ENCODE results near the gene MELTF. TPM values are rescaled to one million over a fixed set of nuclear protein-coding genes. Genes with fewer than 3 reads are reported as not detected.
A peak's percentile ranks its signal among the peaks of the same experiment; 100 is the strongest.

The MELTF gene
- total RNA-seq, 1 experiment from 2014 or later, result 7.3 TPM

DNA sequence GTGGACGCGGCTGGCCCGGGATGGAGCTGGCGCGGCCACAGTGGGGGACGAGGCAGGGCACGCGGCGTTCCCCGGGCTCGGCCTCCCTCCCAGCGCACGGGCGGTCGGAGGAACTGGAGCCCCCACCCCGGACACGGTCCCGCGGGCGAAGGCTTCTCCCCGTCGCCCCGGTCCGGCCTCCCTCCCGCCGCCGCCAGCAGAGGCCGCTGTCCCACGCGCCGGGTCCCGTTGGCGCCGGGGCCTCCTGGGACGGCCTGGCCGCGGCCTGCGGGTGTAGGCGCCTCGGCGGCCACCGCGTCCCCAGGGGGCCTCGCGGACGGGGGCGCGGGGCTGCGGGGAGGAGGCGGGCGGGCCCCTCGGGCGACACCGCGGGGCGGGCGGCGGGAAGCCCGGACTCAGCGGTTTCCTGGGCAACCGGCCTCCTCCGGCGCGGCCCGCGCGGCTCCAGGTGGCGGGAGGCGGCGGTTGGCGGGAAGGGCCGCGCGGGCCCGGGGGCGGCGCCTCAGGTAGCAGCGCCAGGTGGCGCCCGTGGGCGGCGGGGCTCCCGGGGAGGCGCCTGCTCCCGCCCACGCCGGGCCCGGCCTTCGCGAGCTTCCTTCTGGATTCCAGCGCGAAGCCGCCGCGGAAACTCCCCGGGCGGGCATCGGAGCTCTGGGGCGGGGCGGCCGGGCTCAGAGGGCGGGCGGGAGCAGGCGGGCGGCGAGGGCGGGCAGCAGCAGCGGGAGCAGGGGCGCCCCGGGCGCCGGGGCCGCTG, 26.7 kb downstream of the MELTF start (continued):
- TF ChIP-seq MXD4 (CRISPR knock-in tag; IDR thresholded peaks at IDR 0.05; ENCODE audit: borderline replicate concordance), result no peak
- no peak for TF ChIP-seq RELA (CRISPR knock-in tag; IDR thresholded peaks at IDR 0.05; ENCODE audit: borderline replicate concordance)
- no peak for TF ChIP-seq JUN (CRISPR knock-in tag; IDR thresholded peaks at IDR 0.05)
- 0 out of 2 replicates have a peak, but pooled peaks have one; percentile 23 for TF ChIP-seq NFE2L1 (CRISPR knock-in tag; IDR thresholded peaks at IDR 0.05)
- no peak for TF ChIP-seq NR2C2 (CRISPR knock-in tag; IDR thresholded peaks at IDR 0.05)
- TF ChIP-seq SMAD4 (CRISPR knock-in tag; IDR thresholded peaks at IDR 0.05), result no peak
- TF ChIP-seq FOXP1 (CRISPR knock-in tag; IDR thresholded peaks at IDR 0.05; ENCODE audit: borderline replicate concordance), result no peak
- TF ChIP-seq ZNF317 (CRISPR knock-in tag; IDR thresholded peaks at IDR 0.05; ENCODE audit: borderline replicate concordance, low read depth), result no peak
- TF ChIP-seq, protein P1, sequence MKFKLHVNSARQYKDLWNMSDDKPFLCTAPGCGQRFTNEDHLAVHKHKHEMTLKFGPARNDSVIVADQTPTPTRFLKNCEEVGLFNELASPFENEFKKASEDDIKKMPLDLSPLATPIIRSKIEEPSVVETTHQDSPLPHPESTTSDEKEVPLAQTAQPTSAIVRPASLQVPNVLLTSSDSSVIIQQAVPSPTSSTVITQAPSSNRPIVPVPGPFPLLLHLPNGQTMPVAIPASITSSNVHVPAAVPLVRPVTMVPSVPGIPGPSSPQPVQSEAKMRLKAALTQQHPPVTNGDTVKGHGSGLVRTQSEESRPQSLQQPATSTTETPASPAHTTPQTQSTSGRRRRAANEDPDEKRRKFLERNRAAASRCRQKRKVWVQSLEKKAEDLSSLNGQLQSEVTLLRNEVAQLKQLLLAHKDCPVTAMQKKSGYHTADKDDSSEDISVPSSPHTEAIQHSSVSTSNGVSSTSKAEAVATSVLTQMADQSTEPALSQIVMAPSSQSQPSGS (CRISPR knock-in tag; IDR thresholded peaks at IDR 0.05; ENCODE audit: borderline replicate concordance, low read depth), result no peak
- no peak for TF ChIP-seq ZNF121 (CRISPR knock-in tag; IDR thresholded peaks at IDR 0.05)
- TF ChIP-seq, protein P2, sequence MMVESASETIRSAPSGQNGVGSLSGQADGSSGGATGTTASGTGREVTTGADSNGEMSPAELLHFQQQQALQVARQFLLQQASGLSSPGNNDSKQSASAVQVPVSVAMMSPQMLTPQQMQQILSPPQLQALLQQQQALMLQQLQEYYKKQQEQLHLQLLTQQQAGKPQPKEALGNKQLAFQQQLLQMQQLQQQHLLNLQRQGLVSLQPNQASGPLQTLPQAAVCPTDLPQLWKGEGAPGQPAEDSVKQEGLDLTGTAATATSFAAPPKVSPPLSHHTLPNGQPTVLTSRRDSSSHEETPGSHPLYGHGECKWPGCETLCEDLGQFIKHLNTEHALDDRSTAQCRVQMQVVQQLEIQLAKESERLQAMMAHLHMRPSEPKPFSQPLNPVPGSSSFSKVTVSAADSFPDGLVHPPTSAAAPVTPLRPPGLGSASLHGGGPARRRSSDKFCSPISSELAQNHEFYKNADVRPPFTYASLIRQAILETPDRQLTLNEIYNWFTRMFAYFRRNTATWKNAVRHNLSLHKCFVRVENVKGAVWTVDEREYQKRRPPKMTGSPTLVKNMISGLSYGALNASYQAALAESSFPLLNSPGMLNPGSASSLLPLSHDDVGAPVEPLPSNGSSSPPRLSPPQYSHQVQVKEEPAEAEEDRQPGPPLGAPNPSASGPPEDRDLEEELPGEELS (CRISPR knock-in tag; IDR thresholded peaks at IDR 0.05), result no peak

DNA sequence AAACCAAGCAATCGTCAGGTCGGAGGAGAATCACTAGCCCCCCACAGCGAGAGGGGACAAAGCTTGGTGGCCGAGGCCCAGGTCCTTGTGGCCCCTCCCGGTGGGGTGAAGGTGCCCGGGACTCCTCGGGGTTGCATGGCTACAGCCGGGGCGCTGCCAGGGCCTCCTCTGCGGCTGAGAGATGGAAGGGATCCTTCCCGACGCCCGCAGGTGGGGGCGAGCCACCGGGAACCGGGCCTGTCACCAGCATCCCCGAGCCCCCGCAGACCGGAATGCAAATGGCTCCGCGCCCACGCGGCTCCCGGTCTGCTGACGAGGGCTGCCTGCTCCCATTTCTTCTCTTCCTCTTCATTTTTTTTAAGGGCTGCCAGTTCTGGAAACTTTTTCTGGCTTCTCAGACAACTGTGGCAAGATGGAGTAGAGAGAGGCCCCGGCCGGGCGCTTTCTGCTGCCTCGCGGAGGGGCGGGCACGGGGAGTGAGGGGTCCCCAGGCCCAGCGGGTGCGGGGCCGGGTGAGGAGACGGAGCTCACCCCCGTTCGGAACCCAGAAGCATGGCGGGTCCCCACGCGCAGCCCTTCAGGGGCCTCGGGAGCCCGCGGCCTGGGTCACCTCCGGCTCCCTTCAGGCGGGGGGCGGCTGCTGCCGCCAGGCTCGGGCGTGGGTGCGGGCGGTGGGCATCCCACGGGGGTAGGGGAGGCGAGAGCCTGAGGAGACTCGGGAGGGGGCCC, 27.5 kb downstream of the MELTF start:
- Mint-ChIP-seq H3K36me3 (no peaks in the 10 kb centered on the region), H3K4me1 (peaks cover 15% of the 10 kb centered on the region), H3K9me3 (no peaks in the 10 kb centered on the region), H3K27me3 (ENCODE audit: low read depth) (peaks cover 29% of the 10 kb centered on the region), H3K27ac (0 out of 2 replicates have a peak overlapping the region, but pooled peaks have one; percentile 76), H3K4me3 (peak overlapping the region; percentile 65)
- POLR2A ChIA-PET, result interaction anchor here (1.5 kb wide), 1 partner anchor 27 kb away, joined by 4 read pairs; no protein-coding TSS in a partner anchor
- DNase-seq (ENCODE audit: low spot score) (no peak), ATAC-seq (peak; percentile 18)
- TF ChIP-seq, protein P3, sequence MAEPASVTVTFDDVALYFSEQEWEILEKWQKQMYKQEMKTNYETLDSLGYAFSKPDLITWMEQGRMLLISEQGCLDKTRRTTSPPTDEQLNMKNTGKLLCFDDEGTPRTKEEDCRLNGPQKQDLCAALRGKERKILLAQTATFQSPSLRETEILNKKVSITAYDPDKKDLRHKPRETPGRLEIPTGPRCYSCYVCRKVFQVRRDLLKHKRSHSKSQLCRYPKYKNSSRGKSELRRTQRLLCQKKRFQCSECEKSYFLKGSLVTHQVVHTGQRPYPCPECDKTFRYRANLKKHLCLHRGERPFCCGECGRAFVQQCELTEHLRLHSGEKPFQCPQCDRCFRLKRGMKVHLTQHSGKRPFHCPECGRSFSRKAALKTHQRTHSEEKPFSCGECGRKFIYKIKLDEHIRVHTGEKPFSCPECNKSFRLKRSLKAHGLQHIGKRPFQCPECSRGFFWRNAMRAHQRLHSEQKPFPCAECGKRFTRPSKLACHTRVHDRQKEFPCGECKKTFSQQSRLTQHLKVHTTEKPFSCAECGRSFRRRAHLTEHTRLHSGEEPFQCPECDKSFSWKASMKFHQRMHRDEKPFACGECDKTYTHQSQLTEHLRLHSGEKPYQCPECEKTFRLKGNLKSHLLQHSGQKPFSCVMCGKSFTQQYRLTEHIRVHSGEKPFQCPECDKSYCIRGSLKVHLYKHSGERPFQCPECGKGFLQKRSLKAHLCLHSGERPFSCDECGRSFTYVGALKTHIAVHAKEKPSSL (CRISPR knock-in tag; conservative IDR thresholded peaks at IDR 0.05), result no peak
- no peak for TF ChIP-seq ATF1 (CRISPR knock-in tag; IDR thresholded peaks at IDR 0.05)
- TF ChIP-seq ESRRA (CRISPR knock-in tag; IDR thresholded peaks at IDR 0.05; ENCODE audit: borderline replicate concordance), result no peak
- TF ChIP-seq GRHL2 (CRISPR knock-in tag; IDR thresholded peaks at IDR 0.05; ENCODE audit: insufficient replicate concordance, severe bottlenecking), result no peak
- TF ChIP-seq, protein P4, sequence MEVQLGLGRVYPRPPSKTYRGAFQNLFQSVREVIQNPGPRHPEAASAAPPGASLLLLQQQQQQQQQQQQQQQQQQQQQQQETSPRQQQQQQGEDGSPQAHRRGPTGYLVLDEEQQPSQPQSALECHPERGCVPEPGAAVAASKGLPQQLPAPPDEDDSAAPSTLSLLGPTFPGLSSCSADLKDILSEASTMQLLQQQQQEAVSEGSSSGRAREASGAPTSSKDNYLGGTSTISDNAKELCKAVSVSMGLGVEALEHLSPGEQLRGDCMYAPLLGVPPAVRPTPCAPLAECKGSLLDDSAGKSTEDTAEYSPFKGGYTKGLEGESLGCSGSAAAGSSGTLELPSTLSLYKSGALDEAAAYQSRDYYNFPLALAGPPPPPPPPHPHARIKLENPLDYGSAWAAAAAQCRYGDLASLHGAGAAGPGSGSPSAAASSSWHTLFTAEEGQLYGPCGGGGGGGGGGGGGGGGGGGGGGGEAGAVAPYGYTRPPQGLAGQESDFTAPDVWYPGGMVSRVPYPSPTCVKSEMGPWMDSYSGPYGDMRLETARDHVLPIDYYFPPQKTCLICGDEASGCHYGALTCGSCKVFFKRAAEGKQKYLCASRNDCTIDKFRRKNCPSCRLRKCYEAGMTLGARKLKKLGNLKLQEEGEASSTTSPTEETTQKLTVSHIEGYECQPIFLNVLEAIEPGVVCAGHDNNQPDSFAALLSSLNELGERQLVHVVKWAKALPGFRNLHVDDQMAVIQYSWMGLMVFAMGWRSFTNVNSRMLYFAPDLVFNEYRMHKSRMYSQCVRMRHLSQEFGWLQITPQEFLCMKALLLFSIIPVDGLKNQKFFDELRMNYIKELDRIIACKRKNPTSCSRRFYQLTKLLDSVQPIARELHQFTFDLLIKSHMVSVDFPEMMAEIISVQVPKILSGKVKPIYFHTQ (CRISPR knock-in tag; IDR thresholded peaks at IDR 0.05), result no peak
- TF ChIP-seq TCF7 (CRISPR knock-in tag; IDR thresholded peaks at IDR 0.05; ENCODE audit: low read depth), result no peak
- TF ChIP-seq, protein P5, sequence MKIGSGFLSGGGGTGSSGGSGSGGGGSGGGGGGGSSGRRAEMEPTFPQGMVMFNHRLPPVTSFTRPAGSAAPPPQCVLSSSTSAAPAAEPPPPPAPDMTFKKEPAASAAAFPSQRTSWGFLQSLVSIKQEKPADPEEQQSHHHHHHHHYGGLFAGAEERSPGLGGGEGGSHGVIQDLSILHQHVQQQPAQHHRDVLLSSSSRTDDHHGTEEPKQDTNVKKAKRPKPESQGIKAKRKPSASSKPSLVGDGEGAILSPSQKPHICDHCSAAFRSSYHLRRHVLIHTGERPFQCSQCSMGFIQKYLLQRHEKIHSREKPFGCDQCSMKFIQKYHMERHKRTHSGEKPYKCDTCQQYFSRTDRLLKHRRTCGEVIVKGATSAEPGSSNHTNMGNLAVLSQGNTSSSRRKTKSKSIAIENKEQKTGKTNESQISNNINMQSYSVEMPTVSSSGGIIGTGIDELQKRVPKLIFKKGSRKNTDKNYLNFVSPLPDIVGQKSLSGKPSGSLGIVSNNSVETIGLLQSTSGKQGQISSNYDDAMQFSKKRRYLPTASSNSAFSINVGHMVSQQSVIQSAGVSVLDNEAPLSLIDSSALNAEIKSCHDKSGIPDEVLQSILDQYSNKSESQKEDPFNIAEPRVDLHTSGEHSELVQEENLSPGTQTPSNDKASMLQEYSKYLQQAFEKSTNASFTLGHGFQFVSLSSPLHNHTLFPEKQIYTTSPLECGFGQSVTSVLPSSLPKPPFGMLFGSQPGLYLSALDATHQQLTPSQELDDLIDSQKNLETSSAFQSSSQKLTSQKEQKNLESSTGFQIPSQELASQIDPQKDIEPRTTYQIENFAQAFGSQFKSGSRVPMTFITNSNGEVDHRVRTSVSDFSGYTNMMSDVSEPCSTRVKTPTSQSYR (CRISPR knock-in tag; IDR thresholded peaks at IDR 0.05), result no peak
- TF ChIP-seq OVOL2 (CRISPR knock-in tag; IDR thresholded peaks at IDR 0.05; ENCODE audit: borderline replicate concordance), result no peak
- TF ChIP-seq TEAD1 (CRISPR knock-in tag; IDR thresholded peaks at IDR 0.05), result no peak
- TF ChIP-seq ZBTB21 (CRISPR knock-in tag; IDR thresholded peaks at IDR 0.05; ENCODE audit: borderline replicate concordance), result no peak
- CTCF ChIA-PET, result interaction anchor here (0.5 to 5.1 kb wide), 11 partner anchors 8 to 1202 kb away, joined by 3 to 48 read pairs (median 4); partner anchors contain the start of gene MELTF
